Fibroblast of villous mesenchyme (primary cell): ENCODE results near the gene ZFP36. TPM values are rescaled to one million over a fixed set of nuclear protein-coding genes. Genes with fewer than 3 reads are reported as not detected.

ENCODE experiments used
- DNase-seq: peaks from one replicate; pipeline ENCODE4 v3.0.0-alpha.2; 2010; ENCODE audit warnings: low read depth
- H3K4me3 ChIP-seq: 2 replicates; pipeline ENCODE4 v1.5.1; 2011; ENCODE audit warnings: low read depth, mild to moderate bottlenecking, low read length
- total RNA-seq: library from RNA; depleted of rRNA; stranded (reverse); fragments of >200 nt; gene quantifications from 2 replicates; pipeline ENCODE4 v1.2.3, GENCODE V29; 2012
- TF ChIP-seq, protein P1 (sequence below): IDR thresholded peaks from 2 replicates; pipeline ENCODE4 v1.5.1; 2012; ENCODE audit warnings: low read depth, mild to moderate bottlenecking, low read length; ENCODE audit not compliant: insufficient read depth

Gene ZFP36, protein sequence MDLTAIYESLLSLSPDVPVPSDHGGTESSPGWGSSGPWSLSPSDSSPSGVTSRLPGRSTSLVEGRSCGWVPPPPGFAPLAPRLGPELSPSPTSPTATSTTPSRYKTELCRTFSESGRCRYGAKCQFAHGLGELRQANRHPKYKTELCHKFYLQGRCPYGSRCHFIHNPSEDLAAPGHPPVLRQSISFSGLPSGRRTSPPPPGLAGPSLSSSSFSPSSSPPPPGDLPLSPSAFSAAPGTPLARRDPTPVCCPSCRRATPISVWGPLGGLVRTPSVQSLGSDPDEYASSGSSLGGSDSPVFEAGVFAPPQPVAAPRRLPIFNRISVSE
- total RNA-seq = 5.8 and 8.6 TPM in 2 replicates

DNA sequence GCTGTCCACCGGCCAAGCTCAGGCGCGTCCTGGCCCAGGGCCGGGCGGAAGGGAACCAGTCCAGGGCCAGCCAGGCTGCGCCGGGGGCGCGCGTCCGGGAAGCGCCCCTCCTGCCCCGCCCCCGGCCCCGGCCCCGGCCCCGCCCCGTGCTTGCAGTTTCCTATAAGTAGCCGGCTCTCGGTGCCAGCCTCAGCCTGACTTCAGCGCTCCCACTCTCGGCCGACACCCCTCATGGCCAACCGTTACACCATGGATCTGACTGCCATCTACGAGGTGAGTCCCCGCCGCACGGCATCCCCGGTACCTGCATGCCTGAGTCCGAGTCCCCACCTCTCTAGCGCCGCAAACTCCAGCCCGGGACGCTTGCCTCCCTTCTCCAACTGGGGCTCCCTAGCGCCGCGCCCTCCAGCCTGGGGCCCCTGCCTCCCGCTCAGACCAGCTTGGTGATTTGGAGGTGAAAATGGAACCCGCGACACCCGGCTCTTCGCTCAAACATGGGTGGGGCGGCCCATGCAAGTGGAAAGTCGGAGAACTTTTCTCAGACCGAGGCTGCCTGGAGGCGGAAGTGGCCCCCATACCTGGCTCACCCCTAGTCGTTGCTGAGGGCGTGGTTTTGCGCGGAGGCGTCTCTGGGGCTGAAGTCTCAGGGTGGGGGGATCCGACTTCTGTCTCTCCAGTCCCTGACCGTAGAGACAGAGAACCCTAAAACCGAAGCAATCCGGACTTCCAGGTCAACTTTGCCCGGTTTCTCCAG lies at the start of gene ZFP36:
ZFP36 (plus strand) TSS at position 192 of the 754 bp plus-strand sequence; CDS start at position 250, 58 bp downstream.
- H3K4me3 ChIP-seq = peak within 1 kb of the TSS; percentile 88
- DNase-seq = peak; percentile 90
- TF ChIP-seq, protein P1, sequence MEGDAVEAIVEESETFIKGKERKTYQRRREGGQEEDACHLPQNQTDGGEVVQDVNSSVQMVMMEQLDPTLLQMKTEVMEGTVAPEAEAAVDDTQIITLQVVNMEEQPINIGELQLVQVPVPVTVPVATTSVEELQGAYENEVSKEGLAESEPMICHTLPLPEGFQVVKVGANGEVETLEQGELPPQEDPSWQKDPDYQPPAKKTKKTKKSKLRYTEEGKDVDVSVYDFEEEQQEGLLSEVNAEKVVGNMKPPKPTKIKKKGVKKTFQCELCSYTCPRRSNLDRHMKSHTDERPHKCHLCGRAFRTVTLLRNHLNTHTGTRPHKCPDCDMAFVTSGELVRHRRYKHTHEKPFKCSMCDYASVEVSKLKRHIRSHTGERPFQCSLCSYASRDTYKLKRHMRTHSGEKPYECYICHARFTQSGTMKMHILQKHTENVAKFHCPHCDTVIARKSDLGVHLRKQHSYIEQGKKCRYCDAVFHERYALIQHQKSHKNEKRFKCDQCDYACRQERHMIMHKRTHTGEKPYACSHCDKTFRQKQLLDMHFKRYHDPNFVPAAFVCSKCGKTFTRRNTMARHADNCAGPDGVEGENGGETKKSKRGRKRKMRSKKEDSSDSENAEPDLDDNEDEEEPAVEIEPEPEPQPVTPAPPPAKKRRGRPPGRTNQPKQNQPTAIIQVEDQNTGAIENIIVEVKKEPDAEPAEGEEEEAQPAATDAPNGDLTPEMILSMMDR = no peak

DNA sequence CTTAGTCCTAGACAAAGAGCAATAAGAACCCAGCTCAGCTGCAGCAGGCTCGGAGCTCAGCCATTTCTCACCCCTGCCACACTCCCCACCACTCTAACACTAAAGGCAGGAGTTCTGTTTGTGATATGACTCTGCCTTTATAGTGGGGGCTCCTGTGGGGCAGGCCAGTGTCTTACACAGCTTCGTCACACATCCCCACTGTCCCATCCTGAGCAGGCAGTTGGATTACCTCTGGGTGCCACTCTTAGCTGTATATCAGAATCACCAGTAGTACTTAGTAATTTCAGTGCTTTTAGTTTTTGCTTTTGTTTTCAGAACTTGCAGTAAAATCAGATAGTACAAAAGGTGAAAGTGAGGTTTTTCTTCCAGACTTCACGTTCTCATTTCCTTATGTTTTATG lies 47.6 kb upstream of the ZFP36 start:
- H3K4me3 ChIP-seq = no peak overlapping the region
- no peak for DNase-seq
- TF ChIP-seq, protein P1 = no peak

DNA sequence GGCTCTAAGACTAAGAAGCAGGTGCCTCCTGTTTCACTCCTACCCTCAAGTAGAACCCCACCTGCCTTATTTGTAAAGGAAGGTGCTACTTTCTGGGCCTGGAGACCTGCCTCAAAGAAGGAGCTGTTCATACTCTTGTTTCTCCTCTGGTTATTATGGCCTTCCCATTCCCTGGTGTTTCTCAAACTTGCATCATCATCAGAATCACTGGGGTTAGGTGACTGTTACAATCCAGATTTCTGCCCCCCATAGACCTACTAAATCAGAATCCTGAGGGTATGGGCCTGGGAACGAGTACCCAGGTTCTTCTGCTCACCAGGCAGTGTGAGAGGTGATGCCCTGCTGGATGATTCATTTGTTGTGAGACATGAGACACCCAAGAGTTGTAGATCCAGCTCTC lies 46.0 kb upstream of the ZFP36 start:
- DNase-seq = no peak
- TF ChIP-seq, protein P1 = no peak
- no peak overlapping the region for H3K4me3 ChIP-seq

DNA sequence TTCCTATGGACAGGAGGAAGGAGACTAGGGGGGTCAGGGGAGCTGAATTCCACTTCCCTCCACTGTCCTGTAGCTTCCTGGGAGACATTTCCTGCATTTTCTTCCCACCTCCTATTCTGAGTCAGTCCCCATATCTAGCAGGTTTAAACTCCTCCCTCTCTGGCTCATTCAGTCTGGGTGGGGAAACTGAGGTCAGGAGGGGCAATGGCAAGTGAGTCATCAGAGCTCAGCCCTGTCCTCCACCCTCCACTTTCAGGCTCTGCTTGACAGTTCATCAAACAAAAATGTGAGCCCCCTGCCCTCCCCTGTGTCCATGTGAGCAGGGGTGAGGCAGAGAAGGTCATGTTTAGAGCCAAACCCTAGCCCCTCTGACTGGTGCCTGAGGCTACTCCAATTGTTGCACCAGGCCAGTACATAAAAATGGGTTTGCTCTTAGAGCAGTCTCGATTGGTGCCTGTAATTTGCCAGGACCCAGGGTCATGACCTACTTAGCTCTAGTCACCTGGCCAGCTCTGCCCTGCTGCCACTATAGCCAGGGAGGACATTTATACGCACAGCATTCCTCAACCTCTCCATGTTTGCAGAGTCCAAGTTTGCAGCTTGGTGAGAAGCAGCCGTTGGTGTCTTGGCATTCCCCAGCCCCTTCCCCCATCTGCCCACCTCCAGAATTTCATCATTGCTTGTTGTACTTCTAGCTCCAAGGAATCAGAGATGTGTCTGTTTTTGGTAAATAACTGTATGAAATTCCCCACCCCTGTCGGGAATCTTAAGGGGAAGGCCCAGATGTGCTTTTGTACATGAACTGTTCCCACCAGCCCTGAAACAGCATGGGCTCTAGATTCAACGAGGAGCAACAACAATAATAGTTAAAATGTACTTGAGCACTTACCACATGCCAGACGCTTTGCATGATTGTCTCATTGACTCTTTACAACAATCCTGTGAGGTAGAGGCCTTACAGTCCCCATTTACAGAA lies 43.7 kb upstream of the ZFP36 start:
- TF ChIP-seq, protein P1 = no peak
- no peak overlapping the region for H3K4me3 ChIP-seq
- peak; percentile 67 for DNase-seq

DNA sequence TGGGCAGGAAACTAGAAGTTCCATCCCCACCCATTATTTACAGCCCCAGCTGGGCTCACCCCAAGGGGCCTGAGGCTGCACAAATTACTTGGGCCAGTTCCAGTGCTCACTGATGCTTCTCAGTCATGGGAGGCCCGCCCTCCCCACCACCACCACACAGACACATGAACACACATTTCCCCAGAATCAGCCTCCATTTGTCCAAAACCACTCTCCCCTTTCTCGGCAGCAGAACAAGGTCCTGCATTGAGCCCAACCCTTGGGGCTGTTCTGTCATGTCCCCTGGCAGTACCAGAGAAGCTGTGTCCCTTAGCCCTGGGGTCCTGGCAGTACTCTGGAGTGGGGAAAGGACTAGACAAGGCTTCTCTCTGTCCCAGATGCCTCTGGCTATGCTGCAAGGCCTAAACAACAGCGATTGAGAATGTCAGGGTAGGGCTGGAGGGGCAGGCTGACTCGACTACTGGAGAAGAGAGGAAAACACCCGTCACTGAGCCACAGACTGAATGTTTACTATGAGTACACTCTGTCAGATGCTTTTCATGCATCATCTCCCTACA lies 42.7 kb upstream of the ZFP36 start:
- TF ChIP-seq, protein P1 = no peak
- DNase-seq = peak; percentile 60
- H3K4me3 ChIP-seq = no peak overlapping the region

DNA sequence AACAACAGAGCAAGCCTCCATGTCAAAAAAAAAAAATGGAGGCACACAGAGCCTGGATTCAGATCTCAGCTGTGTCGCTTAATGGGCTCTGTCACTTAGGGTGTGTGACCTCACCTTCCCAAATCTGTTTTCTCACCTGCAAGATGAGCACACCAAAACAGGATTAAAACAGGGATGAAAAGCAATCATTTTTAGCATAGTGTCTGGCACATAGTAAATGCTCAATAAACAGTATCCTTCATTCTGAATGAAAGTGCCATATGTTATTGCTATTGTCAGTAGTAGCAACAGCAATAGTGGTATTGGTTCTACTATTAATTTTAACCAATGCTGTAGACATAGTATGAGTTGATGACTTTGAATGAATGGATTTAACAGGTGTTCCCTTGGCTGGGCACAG lies 41.1 kb upstream of the ZFP36 start:
- TF ChIP-seq, protein P1 = no peak

More for the DNA sequence above, 41.1 kb upstream of the ZFP36 start:
- H3K4me3 ChIP-seq = no peak overlapping the region
- no peak for DNase-seq
